Measurements from ENCODE around the gene HSPG2. TPM values are rescaled to one million over a fixed set of nuclear protein-coding genes. Genes with fewer than 3 reads are reported as not detected.

HSPG2 gene
- total and polyA plus RNA-seq, 8 donors = 150 to 434 (median 196) TPM

DNA sequence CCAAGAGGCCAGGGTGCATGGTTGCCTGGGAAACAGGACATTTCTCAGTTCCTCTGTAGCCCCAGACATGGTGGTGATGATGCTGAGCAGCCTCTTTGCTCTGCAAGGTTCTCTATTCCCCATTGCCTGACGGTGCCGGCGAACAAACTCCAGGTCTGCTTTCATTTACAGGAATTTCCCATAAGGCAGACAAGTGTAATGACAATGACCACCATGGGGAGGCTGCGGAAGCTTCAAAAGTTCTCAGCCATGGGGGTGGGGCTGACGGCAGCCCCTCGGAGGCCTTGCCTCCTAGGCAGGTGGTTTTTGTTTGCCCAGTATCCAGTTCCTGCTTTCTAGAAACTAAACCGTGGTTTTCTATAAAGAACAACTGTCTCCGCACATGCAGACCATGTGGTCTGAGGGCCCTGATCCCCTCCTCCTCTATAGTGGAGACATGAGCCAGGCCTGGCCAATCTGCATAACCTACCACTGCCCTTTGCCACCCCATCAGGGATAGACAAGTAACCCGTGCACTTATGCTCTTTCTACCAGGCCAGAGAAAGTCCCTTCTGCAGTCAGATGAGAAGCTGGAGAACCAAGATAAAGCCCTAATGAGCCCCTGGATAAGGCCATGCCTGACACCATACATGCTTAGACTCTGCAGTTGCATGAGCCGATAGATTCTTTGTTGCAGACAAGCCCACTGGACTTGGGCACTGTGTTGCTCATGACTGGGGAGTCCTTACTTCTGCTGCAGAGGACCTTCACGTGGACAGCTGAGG lies 71.0 kb downstream of the HSPG2 start:
- no peak overlapping the region for H3K4me3 ChIP-seq
- TF ChIP-seq, protein P1, sequence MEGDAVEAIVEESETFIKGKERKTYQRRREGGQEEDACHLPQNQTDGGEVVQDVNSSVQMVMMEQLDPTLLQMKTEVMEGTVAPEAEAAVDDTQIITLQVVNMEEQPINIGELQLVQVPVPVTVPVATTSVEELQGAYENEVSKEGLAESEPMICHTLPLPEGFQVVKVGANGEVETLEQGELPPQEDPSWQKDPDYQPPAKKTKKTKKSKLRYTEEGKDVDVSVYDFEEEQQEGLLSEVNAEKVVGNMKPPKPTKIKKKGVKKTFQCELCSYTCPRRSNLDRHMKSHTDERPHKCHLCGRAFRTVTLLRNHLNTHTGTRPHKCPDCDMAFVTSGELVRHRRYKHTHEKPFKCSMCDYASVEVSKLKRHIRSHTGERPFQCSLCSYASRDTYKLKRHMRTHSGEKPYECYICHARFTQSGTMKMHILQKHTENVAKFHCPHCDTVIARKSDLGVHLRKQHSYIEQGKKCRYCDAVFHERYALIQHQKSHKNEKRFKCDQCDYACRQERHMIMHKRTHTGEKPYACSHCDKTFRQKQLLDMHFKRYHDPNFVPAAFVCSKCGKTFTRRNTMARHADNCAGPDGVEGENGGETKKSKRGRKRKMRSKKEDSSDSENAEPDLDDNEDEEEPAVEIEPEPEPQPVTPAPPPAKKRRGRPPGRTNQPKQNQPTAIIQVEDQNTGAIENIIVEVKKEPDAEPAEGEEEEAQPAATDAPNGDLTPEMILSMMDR (IDR thresholded peaks at IDR 0.05) = no peak
- no peaks in the 10 kb centered on the region for H3K9me3 ChIP-seq
- no peaks in the 10 kb centered on the region for H3K27me3 ChIP-seq
- ATAC-seq (no peak), DNase-seq (peak in 1 of 4 donors; percentile 8)
- H3K27ac ChIP-seq = no peak overlapping the region
- intact Hi-C loops (cut with DNase I) = no loop called here
- peaks cover 0 to 48% of the 10 kb centered on the region in 2 donors for H3K36me3 ChIP-seq
- H3K4me1 ChIP-seq = peaks cover 0 to 5% of the 10 kb centered on the region in 2 donors

- TF ChIP-seq, protein P1 (IDR thresholded peaks at IDR 0.05) = no peak
- ATAC-seq = no peak
- DNase-seq = no peak
- no peaks in the 10 kb centered on the region for H3K9me3 ChIP-seq
- H3K27me3 ChIP-seq = no peaks in the 10 kb centered on the region
- H3K4me3 ChIP-seq = no peak overlapping the region
- H3K27ac ChIP-seq = no peak overlapping the region
- intact Hi-C loops (cut with DNase I) = no loop called here
- H3K4me1 ChIP-seq = peaks cover 0 to 5% of the 10 kb centered on the region in 2 donors
- H3K36me3 ChIP-seq = peaks cover 0 to 48% of the 10 kb centered on the region in 2 donors
These were observed 71.5 kb downstream of the HSPG2 start for GRCh38 chr1:21865609-21865942.

DNA sequence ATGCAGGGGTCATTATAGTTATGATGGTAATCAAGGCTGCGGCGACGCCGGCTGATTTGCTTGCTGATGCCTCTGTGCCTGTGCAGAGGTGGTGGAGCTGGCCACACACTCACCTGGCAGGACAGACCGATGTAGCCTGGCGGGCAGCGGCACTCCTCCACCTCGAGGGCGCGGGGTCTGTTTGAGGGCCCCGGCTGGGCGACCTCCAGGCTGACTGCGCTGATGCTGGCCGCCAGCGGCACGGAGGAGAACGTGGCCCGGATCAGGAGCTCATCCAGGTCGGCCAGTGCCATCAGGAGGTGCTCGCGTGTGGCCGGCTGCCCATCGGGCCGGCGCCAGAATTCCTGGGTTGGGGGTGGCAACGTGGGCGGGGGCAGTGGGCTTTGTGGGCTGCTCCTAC lies 72.4 kb downstream of the HSPG2 start:
- H3K9me3 ChIP-seq = no peaks in the 10 kb centered on the region
- TF ChIP-seq, protein P1 (IDR thresholded peaks at IDR 0.05) = no peak
- H3K4me1 ChIP-seq = no peaks in the 10 kb centered on the region
- H3K27ac ChIP-seq = no peak overlapping the region
- intact Hi-C loops (cut with DNase I) = no loop called here
- DNase-seq (no peak), ATAC-seq (no peak)
- no peaks in the 10 kb centered on the region for H3K27me3 ChIP-seq
- H3K4me3 ChIP-seq = no peak overlapping the region
- peaks cover 0 to 56% of the 10 kb centered on the region in 2 donors for H3K36me3 ChIP-seq

DNA sequence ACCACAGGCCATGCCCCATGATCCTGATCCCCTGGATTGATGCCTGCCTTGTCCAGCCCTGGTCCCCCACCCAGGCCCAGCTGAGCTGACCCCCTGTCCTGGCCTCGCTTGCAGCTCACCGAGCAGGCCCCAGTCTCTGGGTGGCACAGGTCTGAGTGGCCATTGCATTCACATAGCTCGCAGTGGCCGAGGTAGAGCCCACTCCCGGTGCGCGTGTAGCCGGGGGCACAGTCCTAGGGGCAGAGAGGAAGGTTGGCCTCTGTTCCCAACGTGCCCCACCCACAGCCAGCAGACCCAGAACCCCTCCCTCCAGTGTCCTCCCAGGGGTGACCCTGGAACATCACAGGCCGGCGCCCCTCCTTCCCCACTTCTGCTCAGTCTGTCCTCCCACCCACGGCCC lies 73.1 kb downstream of the HSPG2 start:
- TF ChIP-seq, protein P1 (IDR thresholded peaks at IDR 0.05) = no peak
- H3K4me1 ChIP-seq = no peaks in the 10 kb centered on the region
- DNase-seq = no peak
- no peak for ATAC-seq
- intact Hi-C loops (cut with DNase I) = no loop called here
- no peak overlapping the region for H3K4me3 ChIP-seq
- no peaks in the 10 kb centered on the region for H3K27me3 ChIP-seq
- H3K9me3 ChIP-seq = no peaks in the 10 kb centered on the region
- no peak overlapping the region for H3K27ac ChIP-seq
- H3K36me3 ChIP-seq = peaks cover 0 to 64% of the 10 kb centered on the region in 2 donors

DNA sequence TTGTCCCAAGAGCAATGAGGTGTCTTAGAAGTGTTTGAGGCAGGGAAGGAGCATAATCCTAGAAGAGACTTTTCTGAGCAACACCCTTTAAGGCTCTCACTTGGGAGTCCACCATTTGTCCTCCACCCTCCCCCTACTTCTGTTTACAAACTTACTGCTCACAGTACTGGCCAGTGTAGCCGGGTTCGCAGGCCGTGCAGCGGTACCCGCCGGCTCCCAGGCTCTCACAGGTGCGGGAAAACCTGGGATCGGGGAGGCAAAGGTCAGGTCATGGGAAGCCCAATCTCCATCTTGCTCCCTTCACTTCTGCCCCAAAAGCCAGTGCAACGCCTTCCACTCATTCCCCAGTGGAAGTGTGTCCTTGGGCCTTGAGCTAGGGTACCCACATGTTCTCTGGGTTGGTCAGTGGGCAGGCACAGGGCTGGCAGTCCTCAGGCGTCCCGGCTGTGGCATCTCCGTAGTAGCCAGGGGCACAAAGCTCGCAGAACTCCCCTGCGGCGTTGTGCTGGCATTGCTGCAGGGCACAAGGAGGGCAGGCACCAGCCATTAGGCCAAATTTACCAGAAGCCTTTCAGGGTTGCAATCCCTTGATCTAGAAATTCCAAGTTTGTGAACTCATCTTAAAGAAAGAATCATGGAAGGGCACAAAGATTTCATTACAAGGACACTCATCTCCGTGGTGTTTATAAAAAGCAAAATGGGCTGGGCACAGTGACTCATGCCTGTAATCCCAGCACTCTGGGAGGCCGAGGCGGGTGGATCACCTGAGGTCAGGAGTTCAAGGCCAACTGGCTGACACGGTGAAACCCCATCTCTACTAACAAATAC lies 75.3 kb downstream of the HSPG2 start:
- H3K27ac ChIP-seq = no peak overlapping the region
- no peaks in the 10 kb centered on the region for H3K9me3 ChIP-seq
- no peak overlapping the region for H3K4me3 ChIP-seq
- ATAC-seq = no peak
- no peaks in the 10 kb centered on the region for H3K4me1 ChIP-seq
- TF ChIP-seq, protein P1 (IDR thresholded peaks at IDR 0.05) = no peak
- no peak for DNase-seq
- no peaks in the 10 kb centered on the region for H3K27me3 ChIP-seq
- H3K36me3 ChIP-seq = peaks cover 0 to 85% of the 10 kb centered on the region in 2 donors
- intact Hi-C loops (cut with DNase I) = no loop called here

Data from left lung (tissue), 10 donors.